ENCODE results near the gene GPAT3.
A peak's percentile ranks its signal among the peaks of the same experiment; 100 is the strongest.

GPAT3 gene

DNA sequence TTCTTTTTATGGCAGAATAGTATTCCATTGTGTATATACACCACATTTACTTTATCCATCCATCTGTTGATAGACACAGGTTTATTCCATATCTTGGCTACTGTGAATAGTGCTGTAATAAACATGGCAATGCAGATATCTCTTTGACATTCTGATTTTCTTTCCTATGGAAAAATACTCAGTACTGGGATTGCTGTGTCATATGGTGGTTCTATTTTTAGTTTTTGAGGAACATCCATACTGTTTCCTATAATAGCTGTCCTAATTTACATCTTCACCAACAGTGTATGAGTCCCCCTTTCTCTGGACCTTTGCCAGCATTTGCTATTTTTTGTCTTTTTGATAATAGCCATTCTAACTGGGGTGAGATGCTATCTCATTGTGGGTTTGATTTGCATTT lies 73.5 kb downstream of the GPAT3 start:
- no peak for DNase-seq (ENCODE audit: low read depth)
- no peak for TF ChIP-seq CTCF (IDR thresholded peaks at IDR 0.05; ENCODE audit: insufficient read depth, low read depth, low read length, missing control alignments)
- H3K4me3 ChIP-seq (ENCODE audit: low read length), result no peak overlapping the region

DNA sequence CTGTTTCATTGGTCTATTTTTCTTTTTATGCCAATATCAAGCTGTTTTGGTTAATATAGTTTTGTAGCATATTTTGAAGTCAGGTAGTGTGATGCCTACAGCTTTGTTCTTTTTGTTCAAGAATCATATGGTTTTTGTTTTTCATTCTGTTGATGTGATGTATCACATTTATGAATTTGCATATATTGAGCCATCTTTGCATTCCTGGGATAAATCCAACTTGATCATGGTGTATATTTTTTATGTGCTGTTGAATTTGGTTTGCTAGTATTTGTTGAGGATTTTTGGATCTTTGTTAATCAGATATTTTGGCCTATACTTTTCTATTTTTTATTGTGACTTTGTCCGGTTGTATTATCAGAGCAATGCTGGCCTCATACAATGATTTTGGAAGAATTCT lies 74.8 kb downstream of the GPAT3 start:
- no peak for TF ChIP-seq CTCF (IDR thresholded peaks at IDR 0.05; ENCODE audit: insufficient read depth, low read depth, low read length, missing control alignments)
- no peak for DNase-seq (ENCODE audit: low read depth)
- no peak overlapping the region for H3K4me3 ChIP-seq (ENCODE audit: low read length)

DNA sequence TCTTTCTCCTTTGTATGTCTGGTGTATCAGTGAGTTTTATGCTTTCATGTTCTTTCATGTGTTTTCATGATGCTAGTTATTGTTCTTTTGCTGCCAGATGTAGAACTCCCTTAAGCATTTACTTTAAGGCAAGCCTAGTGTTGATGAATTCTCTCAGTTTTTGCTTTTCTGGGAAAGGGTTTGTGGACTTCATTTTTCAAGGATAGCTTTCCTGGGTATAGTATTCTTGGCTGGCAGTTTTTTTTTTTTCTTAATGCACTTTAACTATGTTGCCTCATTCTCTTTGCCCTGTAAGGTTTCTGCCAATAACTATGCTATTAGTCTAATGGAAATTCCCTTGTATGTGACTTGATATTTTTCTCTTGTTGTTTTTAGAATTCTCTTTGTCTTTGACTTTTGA lies 77.1 kb downstream of the GPAT3 start:
- TF ChIP-seq CTCF (IDR thresholded peaks at IDR 0.05; ENCODE audit: insufficient read depth, low read depth, low read length, missing control alignments), result no peak
- no peak for DNase-seq (ENCODE audit: low read depth)
- no peak overlapping the region for H3K4me3 ChIP-seq (ENCODE audit: low read length)

DNA sequence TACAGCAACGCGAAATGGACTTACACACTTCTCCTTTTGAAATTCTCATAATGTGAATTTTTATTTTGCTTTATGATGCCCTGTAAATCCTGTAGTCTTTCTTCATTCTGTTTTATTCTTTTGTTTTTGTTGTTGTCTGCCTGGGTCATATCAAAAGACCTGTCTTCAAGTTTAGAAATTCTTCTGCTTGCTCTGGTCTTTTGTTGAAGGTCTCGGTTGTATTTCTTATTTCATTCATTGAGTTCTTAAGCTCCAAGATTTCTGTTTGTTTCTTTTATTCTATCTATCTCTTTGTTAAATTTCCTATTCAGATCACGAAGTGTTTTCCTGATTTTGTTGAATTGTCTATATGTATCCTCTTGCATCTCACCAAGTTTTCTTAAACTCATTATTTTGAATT lies 78.1 kb downstream of the GPAT3 start:
- DNase-seq (ENCODE audit: low read depth), result no peak
- no peak overlapping the region for H3K4me3 ChIP-seq (ENCODE audit: low read length)
- TF ChIP-seq CTCF (IDR thresholded peaks at IDR 0.05; ENCODE audit: insufficient read depth, low read depth, low read length, missing control alignments), result no peak

GRCh38 chr4:83616252-83616651 lies 80.3 kb downstream of the GPAT3 start:
- no peak overlapping the region for H3K4me3 ChIP-seq (ENCODE audit: low read length)
- TF ChIP-seq CTCF (IDR thresholded peaks at IDR 0.05; ENCODE audit: insufficient read depth, low read depth, low read length, missing control alignments), result no peak
- no peak for DNase-seq (ENCODE audit: low read depth)

DNA sequence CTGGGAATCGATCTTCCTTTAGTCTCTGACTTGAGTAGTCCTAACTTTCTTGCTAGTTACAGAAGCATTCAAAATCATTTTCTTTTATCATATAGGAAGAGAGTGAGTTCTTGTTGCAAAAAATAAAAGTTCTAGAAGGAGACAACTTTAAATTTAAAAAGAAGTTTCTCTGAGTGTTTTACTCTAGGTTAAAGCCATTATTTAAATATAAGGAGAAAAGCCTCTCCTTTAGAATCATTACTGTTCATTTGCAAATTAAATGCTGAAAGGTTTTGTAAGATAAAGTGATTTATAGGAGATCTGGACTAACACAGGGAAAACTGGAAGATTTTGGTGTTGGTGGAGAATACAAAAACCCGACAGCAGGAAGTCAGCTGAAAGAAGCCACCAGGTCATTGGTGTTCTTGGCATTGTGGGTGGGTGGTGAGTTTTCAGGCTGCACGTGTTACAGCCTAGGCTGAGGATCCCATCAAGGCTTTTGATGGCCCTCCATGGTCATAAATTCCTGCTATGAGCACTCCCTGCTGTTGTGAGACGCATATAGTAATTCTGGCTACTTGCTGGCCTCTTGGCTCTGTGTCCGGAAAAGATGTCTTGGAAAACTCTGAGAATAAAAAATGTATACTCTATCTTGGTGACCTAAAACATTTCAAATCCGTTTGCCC lies 81.6 kb downstream of the GPAT3 start:
- H3K4me3 ChIP-seq (ENCODE audit: low read length), result no peak overlapping the region
- no peak for TF ChIP-seq CTCF (IDR thresholded peaks at IDR 0.05; ENCODE audit: insufficient read depth, low read depth, low read length, missing control alignments)
- DNase-seq (ENCODE audit: low read depth), result no peak

DNA sequence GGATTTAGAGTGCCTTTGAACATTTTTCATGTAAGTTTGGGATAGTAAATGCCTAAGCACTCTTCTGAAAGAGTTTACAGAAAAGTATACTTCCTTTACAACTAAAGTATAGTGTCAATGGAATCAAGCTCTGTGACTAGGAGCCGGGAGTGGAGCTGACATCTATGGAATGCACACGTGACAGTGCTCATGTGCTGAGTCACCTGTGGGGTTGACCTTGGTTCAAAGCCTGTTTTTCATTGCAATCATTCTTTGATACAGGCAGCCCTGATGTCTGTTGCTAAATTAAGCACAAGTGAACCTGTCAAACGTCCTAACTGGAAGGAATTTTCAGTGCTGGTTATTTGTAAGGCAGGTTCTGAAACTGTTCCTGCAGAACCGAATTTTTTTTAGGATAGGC lies 82.5 kb downstream of the GPAT3 start:
- H3K4me3 ChIP-seq (ENCODE audit: low read length), result no peak overlapping the region
- peak; percentile 87 for DNase-seq (ENCODE audit: low read depth)
- TF ChIP-seq CTCF (IDR thresholded peaks at IDR 0.05; ENCODE audit: insufficient read depth, low read depth, low read length, missing control alignments), result no peak

Measured in epithelial cell of esophagus (primary cell).